Hypothalamus (tissue), 51 donors: ENCODE measurements around the gene TAOK1.

Source experiments
- DNase-seq, 51 donors: peaks; one replicate each; lab custom pipeline; 2025; lab: John Stamatoyannopoulos, UW

Gene TAOK1

DNA sequence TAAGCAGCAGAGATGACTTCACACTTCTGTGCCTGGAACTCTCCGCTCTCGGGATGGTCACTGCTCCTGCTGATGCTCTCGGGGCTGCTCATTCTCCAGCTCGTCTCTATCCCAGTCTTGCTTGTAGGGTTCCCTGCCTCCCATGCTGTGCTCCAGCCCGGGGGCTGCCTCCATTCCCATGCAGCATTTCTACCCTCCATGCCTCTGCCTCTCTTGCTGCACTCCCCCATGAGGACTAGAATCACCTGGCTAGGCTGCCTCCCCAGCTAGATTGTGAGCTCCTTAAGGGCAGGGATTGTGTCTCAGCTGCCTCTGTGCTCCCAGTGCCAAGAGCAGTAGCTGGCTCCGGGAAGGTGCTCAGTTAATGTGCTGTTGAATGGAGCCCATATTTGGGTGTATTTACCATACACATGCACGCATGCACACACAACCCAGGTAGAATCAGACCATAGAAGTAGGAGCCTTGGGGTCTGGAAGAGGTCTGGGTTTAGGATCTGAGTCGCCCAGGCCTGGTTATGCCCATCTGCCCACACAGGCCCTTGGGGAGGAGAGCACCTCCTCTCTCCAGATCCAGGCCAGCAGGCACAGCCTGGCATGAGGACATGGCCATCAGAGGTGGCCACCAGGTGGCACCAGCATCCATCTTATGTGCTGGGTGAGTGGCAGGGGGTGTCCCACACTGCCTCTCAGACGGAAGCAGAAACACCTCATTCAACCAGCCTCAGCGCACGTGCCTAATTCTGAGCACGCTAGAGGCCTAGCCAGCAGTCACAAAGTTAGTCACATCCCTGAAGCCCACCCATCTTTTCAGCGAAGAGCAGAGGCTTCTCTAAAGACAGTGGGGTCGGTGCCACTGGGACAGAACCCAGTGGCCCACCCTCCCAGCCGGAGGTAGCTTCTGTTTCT lies 190.0 kb downstream of the TAOK1 start:
- DNase-seq: peak in 49 of 51 donors; percentile 32 to 94 (median 77)

DNA sequence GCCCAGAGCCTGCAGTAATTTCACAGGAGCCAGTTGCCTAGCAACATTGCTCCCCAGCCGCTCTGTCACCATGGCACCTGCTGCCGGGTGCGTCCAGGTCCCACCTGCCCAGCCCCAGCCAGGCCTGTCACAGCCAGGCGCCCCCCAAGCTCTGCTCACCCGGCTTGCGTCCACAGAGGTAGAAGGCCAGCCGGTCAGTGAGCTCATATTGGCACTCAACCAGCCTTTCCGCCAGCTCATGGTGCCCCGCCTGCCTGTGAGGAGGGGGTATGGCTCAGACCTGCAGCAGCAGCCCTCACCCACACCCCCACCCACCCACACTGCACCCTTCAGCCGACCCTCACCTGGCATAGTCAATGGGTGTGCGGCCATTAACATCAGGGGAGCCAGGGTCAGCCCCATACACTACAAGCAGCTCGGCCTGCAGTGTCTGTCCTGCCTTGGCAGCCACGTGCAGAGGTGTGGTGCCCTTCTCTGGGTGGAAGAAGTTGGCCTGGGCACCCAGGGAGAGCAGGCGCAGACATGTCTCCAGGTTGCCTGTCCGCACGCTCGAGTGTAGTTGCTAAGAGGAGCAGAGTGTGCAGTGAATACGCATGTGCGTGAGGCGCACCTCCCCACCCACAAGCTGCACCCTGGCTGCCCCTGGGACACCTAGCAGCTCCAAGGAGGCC lies 191.6 kb downstream of the TAOK1 start:
- peak in 9 of 51 donors; percentile 24 to 54 (median 33) for DNase-seq

DNA sequence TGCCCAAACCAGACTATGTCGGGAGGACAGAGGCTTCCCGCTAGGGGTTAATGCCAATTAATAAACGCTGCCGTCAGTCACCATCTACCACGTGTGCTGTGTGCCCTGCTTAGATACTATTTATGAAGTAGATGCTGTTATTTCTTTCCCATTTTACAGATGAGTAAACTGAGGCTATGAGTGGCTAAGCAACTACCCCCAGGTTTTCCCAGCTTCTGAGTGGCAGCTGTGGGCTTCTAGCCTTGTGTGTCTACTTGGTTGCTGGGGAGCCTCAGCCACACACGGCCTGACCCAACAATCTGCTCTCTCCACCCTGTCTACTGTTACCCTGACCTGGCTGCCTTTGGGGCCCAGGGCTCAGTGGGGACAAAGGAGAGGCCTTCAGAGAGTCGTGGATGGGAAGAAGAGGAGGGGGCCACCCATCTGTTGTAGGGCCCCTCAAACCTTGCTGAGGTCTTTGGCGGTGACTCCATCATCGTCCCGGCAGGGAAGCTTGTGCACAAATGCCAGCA lies 192.1 kb downstream of the TAOK1 start:
- DNase-seq: no peak

DNA sequence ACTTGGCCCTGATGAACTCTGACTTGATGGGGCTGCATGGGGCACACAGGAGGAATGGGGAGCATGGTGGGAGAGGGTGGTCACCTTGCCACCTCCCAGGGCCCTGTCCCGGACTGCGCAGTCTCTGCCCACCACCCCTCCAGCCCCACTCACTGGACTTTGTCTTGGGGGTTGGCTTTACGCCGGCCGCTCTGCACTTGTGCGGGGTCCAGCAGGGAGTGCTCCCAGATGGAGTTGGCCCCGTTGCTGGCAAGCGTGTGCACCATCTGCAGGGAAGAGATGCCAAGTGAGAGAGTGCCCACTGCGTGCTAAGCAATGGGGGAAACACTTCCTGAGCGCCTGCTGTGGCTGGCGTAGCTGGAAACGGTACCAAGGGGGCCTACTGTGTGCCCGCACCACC lies 192.6 kb downstream of the TAOK1 start:
- peak in 42 of 51 donors; percentile 26 to 87 (median 64) for DNase-seq

DNA sequence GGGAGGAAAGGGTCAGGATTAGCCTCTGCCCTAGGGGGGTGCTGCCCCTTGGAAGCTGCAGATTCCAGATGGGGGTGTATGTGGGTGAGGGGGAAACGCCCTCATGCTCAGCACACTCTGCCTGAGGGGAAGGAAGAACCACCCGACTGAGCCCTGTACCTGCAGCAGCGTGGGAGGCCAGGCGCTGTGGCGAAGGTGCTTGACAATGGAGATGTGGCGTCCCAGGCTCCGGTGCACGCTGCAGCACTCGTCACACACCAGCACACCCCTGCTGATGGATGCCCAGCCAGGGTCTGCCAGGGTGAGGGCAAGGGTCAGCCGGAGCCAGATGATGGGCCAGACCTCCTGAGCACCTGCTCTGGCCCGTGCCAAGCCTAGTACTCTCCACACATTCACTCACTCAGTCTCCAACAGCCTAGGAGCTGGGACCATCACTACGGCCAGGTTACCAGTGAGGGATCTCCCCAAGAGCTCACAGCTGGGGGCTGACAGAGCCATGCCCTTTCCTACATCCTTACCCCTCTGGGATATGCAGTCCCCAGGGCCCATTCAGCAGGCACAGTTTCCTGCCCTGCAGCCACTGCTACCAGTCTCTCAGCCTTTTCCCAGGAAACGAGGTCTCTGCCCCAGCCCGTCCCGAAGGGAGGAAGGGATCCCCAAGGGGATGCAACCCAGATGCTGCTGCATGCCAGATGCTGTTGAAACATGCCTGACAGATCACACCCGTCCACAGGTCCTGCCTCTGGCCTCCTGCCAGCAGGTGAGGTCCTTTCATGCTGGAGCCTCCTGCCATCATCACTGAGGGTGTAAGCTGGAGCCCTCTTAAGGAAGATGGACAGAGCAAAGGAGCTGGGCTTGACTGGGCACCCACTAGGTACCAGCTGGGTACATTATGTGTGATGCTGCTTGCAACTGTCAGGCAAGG lies 193.4 kb downstream of the TAOK1 start:
- DNase-seq: no peak

DNA sequence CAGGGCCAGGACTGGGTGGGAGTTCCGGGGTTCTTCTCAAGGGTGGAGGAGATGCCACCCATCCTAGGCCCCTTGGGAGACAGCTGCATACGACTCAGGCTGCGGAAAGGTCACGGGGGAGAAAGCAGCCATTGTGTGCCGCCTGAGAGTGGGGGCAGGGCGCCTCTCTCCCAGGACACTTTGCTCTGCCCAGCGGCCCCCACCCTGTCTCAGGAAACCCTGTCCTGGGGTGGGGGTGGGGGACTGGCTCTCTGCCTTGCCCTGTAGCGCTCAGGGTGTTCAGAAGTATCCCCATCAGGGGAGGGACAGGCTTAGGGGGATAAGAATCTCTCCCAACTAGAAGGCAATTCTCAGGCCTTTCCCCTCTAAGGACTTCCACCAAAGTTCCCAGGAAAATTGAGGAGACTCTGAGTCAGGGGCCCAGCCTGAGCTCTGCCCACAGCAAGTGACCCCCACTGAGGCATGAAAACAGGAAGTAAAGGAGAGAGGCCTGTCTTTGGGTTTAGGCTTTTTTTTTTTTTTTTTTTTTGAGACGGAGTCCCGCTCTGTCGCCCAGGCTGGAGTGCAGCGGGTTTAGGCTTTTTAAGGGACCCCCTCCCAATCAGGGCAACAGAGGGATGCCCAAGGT lies 194.4 kb downstream of the TAOK1 start:
- peak in 41 of 51 donors; percentile 17 to 89 (median 69) for DNase-seq

DNA sequence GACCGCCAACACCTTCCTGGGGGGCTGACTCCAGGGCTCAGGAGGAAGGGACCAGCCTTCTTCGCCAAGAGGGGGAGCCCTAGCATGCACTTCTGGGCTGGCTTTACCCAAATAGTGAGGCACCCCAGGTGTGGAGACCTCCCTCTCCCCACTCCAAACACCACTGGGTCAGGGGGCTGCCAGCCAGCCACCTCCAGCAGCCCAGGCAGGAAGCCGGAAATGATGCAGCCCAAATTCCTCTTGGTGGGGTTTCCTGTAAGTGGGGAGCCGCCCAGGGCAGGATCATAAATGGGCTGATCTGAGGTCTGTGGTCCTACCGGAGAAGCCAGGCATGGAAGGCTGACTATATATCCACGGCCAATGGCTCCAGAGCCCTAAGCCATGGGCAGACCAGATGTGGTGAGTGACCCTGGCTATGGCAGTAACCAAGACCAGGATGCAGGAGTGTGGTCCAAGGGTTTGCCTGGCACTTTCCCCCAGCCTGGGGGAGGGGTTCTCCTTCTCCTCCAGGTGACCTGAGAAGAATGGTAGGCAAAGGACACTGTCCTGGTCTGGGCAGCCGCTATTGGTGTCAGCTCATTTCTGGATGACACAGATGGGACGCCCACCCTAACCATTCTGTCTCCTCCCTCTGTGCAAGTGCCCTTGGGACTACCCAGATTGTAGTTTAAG lies 195.1 kb downstream of the TAOK1 start:
- no peak for DNase-seq

DNA sequence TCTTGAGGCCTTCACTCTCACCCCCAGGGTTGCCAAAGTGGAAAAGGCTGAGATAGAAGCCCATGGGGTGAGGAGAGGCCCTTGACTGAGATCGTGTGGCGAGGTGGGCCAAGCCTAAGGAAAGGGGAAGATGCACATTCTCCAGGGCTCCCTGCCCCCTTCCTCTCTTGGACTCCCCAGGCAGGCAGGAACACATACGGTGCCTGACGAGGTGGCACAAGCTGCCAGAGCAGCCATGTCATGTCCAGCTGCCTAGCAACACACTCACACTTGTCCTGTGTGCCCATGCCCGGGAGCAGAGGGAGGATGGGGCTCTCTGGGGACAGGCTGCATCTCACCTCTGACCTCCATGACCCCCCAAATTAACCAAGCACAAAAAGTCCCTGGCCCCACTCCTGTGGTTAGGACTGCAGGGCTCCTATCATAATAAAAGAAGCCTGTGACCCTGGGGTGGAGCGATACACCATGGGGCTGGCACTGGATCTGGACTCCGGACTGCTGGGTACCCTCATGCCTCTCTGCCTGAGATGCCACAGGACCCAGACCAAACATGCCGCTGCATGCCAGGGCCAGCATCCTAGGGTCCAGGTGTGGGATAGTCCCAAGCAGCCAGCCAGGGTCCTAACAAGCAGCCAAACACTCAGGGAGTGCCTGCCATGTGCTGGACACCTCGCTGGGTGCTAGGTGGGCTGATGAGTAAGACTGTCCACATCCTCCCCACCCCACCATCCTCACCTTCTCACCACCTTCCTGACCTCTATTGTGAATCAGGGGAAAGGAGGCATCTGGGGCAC lies 196.7 kb downstream of the TAOK1 start:
- peak in 1 of 51 donors; percentile 17 for DNase-seq

DNA sequence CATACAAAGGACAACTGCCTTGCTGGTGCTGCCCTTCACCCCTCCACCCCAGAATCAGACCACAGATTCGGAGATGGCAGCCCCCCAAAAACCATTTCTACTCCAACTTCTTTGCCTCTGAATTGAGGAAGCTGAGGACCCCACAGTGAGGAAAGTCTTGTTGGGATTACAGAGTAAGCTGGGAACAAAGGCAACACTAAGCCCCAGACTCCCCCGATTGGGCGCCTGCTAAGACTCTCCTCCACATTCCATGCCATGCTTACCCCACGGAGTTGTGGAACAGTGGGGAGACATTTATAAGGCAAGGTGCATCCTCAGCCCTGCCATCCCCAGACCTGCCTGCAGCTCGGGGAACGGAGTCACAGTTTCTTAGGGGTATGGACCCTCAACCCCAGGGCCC lies 197.4 kb downstream of the TAOK1 start:
- DNase-seq: no peak

DNA sequence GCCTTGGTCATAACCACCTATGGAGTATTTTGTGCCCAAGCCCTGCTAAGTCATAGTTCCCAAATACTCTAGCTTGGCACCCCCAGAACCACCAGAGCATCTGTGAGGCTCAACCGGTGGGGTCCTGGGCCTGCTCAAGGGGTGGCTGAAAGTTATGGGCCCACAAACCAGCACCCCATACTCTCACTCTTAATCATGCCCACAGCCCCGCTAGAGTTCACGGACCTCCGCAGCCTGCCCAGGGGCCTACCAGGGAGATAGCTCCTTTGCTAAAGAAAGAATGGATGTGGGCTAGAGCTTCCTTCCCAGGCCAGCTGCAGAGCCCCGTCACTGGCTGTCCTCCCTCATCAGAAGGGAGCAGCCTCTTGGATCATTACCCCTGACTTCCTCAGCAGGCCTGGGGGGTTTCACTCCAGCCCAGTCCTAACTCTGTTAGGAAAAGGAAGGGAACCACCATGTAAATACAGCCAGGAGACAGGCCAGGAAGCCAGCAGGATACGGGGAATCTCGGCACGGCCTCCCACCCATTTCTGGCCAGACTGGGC lies 197.9 kb downstream of the TAOK1 start:
- peak in 1 of 51 donors; percentile 36 for DNase-seq

DNA sequence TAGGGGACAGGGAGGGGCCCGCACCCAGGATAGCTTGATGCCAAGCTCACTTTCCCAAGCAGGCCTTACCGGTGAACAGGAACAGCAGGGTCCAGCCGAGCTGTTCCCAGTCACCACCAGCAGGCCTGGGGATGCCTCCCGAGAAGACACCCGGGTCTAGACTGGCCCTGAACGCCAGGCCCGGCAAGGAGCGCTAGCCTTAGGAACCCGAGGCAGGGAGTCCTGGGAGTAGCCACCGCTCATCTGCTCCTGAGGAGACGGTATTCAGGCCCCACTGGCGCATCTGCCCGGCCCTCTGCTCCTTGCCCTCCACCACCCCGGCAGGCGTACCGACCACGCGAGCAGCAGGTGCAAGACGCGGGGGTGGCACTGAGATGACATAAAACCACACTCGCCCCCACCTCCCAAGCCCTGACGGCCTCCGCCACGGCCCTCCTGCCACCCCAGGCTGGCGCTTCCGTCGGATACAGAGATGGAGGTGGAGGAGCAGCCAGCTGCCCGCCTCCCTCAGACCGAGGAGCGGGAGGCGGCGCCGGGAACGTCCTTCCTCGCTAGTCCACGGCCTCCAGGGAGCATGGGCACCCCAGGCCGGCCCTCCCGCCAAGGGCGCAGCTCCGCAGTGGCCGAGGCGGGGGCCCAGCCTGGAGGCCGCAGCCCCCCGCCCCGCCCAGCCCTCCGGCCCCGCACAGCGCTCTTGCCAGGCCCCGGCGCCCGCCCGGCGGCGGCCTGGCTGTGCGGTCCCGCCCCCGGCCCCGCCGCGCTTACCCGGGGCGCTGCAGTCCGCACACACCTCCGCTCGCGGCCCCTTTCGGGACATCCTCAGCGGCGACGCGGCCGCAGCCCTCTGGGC lies 198.6 kb downstream of the TAOK1 start:
- peak in 16 of 51 donors; percentile 29 to 62 (median 39) for DNase-seq

DNA sequence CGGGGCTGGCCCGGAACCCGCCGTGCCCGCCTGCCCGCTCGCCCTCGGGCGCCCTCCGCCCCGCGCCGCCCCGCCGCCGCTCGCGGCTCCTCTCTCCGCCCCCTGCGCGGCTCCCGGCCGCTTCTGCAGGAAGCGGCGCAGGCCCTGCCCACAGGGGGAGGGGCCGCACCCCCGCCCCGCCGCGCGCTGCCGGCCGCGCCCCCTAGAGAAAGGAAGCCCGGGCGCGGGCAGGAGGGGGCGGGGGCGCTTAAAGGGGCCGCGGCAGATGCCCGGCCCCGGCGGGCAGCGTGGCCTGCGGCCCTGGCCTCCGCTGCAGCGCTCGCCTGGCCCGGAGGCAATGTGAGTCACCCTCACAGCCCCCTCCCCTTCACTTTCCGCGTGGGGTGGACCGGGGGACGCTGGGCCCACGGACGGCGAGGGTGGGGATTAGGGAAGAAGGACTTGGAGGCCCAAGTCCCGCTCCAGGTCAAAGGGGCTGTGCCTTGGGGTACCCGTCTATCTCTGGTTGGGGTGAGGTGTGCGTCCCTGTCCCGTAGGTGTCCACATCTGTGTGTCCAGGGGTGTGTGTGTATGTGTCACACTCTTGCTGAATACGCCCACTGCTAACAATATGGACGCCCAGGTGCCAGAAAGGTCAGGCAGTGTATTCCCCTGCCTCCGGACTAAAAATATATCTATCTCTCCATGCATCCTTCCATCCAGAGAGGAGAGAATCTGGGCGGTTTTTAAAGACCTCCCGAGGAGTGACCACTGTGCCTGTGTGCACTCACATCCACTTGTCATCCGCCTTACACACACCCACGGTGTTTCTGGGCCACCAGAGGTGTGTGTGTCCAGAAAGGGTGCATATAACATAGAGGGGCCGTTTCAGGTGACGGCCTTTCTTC lies 199.6 kb downstream of the TAOK1 start, which contains the start of gene GIT1:
Gene GIT1, minus strand, starts transcription at position 125 of the 887 bp plus-strand sequence. CDS start 270 bp downstream, outside the sequence.
- peak in 48 of 51 donors; percentile 29 to 92 (median 73) for DNase-seq

DNA sequence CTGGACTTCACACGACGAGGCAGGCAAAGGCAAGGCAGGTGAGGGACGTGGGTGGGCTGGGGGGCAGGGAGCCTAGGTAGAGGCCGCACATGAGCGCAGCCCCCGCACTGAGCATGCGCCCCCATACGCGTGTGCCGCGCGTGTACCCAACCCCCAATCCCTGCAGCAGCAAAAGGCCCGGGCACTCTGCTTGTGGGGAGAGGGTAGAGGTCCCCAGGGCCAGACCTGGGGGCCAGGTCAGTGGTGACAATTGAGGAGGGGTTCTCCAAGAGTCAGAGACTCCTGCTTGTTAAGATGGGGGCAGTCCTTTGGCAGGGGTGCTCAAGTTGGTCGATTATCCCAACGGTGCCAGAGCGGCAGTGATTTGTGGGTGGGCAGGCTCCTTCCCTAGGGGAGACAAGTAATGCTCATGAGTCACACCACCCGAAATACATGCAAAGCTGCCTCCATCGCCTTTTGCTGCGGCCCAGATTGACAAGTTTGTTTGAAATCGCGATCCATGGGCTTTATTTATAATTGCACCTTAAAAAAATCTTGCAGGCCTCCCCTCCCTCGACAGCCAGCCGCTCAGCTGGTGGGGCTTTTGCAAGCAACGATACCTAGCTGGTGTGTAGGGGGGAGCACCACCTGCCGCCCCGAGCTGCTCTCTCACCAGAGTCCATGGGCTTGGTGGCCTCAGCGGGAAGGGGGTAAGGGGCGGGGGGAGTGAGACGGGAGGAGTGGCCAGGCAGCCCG lies 200.4 kb downstream of the TAOK1 start:
- peak in 5 of 51 donors; percentile 27 to 89 (median 46) for DNase-seq

DNA sequence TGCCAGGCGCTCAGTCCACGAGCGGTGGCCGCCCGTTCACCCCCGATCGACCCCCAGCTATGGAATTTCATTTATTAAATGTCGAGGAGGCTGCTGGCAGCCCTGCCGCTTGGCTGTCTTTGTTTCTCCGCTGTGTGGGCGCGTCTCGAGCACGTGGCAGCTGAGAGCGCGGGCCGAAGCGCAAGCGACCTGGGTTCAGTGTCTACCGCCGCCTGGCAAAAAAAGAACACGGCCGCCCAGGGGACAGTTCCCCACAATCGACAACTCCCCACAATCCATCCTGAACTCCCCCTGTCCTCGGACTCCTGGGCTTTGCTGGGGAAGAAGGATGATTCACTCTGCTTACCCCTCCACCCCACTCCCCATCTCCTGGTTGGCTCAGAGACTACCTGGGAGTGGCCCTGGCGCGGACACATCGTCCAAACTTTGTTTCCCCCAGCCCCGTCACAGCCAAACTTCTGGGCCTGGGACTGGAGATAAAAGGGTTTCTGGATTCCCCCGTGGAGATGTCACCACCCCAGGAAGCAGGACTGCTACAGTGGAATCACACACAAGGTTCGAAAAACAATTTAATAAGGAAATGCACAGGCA lies 201.1 kb downstream of the TAOK1 start:
- peak in 13 of 51 donors; percentile 28 to 83 (median 54) for DNase-seq
